AG10803 (cell line): ENCODE data around the gene DAZAP1.
A peak's percentile ranks its signal among the peaks of the same experiment; 100 is the strongest.

Experiments
- DNase-seq: peaks from one replicate; pipeline ENCODE4 v3.0.0; 2010; ENCODE audit warnings: low read depth
- H3K4me3 ChIP-seq: 2 replicates; pipeline ENCODE4 v1.5.1; 2011; ENCODE audit warnings: mild to moderate bottlenecking, low read length, control low read depth
- CTCF ChIP-seq: conservative IDR thresholded peaks from 2 replicates; pipeline ENCODE4 v1.5.1; 2011; ENCODE audit warnings: mild to moderate bottlenecking, low read length, control low read depth, inconsistent platforms

Gene DAZAP1

GRCh38 chr19:1384478-1385110 is 22.8 kb upstream of the DAZAP1 start:
- TF ChIP-seq CTCF: no peak
- no peak for DNase-seq
- peak overlapping the region; percentile 89 for H3K4me3 ChIP-seq

DNA sequence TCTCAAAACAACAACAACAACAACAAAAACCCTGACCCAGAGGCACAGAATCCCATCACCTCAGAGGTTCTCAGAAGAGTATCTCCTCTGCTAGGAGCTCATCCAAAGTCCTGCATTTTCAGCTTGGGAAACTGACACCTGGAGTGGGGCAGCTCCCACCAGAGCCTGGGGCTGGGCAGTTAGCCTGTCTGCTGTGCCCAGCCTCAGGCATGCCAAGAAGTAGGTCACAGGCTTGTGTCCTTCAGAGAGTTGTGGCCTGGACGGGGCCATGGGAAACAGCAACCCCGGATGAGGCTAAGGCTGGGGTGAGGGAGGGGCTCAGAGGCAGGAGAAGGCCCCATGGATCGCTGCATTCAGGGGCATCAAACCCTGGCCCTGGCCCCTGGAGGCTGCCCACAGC is 21.6 kb upstream of the DAZAP1 start:
- no peak for DNase-seq
- TF ChIP-seq CTCF: no peak
- H3K4me3 ChIP-seq: no peak overlapping the region

DNA sequence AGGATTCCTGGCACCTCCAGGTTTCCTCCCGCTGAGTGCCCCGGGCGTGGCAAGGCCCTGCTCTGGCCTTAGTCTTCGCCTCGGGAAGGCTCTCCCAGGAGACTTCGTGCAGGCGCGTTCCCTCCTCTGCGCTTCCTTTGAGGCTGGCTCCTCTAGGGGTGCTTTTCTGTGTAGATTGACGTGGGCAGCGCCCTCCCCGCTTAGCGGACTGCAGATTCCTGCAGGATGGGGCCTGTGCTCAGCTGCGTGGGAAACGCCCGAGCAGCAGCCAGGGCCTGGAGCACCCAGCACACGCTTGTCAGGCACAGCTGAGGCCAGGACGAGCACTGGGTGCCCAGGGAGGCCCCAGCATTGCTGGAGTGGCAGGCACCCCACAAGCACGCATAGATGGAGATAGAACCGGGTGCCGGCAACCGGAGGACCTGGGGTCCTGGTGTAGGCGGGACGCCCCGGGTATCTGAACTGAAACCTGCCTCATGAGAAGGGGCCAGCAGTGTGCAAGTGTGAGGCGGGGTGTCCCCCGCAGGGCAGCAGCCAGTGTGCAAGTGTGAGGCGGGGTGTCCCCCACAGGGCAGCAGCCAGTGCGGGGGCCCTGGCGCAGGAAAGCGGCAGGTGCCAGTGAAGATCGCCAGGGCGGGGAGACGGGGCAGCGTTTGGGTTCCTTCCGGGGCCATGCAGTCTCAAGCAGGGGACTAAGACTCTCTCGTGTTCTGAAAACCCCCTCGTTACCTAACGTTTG is 20.3 kb upstream of the DAZAP1 start:
- DNase-seq: no peak
- no peak overlapping the region for H3K4me3 ChIP-seq
- TF ChIP-seq CTCF: no peak

DNA sequence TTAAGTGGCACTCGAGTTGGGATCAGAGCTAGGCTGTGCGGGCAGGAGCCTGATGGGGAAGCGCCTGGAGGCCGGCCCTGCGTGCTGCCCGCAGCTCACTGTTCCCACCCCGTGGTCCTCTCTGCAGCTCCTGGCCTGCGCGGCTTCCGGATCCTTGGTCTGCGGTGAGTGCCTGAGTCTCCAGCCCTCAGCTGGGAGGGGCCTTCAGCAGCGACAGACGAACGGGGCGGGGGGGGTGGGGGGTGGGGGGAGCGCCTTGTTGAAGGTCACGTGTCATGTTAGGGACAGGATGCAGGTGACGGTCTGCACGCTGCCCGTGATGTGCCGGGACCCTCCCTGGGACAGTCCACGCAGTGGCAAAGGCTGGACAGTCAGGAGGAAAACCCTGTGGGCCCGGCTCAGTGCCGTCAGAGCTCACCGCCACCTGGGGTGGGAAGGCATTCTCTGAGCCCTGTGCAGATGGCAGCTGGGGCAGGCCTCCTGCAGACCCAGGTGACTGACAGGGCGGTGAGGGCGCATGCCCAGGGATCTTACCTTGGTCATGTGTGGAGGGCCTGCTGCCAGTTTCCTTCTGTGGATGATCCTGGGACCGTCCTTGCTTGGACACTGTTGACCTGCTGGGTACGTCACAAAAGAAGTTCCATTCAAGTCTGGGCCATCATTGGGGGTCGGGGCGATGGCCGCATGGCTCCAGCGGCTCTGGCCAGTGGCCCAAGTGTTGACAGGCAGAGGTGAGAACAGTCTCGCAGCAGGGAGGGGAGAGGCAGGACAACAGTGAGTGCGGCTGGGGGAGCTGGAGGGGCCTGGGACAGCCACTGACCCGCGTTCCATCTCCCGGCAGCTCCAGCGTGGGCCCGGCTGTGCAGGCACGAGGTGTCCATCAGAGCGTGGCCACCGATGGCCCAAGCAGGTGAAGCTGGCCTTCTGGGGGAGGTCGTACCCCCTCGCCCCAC is 19.4 kb upstream of the DAZAP1 start:
- no peak for DNase-seq
- no peak for TF ChIP-seq CTCF
- no peak overlapping the region for H3K4me3 ChIP-seq

DNA sequence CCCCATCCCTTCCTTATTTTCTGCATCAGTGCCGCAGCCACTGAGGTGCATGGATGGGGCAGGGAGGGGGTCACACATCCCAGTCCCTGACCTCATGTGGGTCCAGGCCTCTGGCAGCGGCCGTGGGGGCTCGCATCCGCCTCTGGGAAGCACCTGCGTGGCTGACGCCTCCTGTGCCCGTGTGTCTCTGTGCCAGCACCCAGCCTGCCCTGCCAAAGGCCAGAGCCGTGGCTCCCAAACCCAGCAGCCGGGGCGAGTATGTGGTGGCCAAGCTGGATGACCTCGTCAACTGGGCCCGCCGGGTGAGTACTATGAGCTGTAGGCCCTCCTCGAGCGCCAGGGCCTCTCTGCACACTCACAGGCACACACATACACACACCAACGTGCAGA is 18.8 kb upstream of the DAZAP1 start:
- no peak for TF ChIP-seq CTCF
- DNase-seq: no peak
- H3K4me3 ChIP-seq: no peak overlapping the region

DNA sequence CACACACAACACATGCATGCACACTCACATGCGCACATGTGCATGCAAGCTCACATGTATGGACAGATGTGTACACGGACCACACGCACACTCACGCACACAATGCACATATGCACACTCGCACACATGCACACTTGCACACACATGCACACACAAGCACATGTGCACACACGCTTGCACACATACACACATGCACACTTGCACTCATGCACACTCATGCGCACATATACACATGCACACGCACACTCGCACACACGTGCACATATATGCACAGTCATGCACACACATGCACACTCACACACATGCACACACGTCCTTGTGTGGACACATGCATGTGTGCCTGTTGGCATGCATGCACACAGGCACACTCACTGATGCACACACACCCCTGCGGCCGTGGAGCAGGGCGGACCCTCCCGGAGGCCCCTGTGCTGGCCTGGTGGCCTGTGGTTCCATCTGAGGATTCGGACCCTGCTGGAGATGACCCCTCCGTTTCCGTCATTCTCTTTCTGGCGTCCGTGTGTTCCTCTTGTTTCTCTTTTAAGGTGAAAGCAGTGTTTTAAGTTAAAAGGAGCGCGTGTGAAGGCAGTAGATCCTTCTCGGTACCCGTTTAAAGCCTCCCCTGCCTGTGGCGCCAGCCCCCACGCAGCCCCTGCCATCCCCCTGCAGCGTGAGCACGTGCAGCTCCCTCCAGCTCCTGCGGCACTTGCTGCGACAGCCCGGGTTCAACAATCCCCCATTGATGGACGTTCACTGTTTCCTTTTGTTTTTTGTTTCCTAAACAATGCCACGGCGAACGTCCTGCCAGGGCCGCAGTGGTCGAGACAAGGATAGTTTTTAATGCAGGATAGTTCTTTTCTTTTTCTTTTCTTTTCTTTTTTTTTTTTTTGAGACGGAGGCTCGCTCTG is 18.1 kb upstream of the DAZAP1 start:
- DNase-seq: no peak
- TF ChIP-seq CTCF: no peak
- H3K4me3 ChIP-seq: no peak overlapping the region
